ENCODE measurements around the gene RTBDN. TPM values are rescaled to one million over a fixed set of nuclear protein-coding genes. Genes with fewer than 3 reads are reported as not detected.

Gene RTBDN
- total and polyA plus RNA-seq, 10 of the 15 experiments (the other 5 are each of a cell fraction or from before 2014, with no cell fraction given) = 0.45 TPM; not detected in 9

DNA sequence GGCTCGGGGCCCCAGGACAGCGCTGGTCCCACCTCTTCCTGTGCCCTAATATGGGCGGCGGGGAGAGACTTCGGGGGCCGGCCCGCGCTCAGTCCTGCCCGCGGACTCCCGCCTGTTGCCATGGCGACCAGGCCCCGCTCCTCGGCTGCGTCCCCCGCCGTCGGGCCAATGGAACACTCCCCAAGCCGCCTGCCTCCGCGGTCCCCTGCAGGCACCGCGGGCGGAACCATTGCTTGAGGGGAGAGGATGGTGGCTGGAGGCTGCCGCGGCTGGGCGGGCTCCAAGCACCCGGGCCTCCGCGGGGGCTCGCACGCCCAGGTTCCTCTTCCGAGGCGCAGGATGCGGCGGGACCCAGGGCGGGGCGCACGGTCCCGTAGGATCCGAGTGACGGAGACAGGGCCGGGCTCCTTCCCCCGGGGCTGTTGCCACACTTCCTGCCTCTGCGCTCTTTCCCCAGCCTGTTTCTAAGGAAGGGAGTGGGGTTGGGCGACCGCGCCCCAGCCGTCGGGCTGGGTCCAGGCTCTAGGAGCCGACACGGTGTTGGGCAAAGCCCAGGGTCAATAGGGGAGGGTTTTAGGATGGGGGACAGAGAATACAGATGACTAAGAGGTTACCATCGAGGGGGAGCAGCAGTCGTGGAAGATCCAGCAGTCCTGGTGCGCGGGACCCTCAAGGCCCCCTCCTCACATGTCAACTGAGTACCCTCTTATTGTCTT lies 44.3 kb downstream of the RTBDN start (continued):
- TF ChIP-seq, protein P1, sequence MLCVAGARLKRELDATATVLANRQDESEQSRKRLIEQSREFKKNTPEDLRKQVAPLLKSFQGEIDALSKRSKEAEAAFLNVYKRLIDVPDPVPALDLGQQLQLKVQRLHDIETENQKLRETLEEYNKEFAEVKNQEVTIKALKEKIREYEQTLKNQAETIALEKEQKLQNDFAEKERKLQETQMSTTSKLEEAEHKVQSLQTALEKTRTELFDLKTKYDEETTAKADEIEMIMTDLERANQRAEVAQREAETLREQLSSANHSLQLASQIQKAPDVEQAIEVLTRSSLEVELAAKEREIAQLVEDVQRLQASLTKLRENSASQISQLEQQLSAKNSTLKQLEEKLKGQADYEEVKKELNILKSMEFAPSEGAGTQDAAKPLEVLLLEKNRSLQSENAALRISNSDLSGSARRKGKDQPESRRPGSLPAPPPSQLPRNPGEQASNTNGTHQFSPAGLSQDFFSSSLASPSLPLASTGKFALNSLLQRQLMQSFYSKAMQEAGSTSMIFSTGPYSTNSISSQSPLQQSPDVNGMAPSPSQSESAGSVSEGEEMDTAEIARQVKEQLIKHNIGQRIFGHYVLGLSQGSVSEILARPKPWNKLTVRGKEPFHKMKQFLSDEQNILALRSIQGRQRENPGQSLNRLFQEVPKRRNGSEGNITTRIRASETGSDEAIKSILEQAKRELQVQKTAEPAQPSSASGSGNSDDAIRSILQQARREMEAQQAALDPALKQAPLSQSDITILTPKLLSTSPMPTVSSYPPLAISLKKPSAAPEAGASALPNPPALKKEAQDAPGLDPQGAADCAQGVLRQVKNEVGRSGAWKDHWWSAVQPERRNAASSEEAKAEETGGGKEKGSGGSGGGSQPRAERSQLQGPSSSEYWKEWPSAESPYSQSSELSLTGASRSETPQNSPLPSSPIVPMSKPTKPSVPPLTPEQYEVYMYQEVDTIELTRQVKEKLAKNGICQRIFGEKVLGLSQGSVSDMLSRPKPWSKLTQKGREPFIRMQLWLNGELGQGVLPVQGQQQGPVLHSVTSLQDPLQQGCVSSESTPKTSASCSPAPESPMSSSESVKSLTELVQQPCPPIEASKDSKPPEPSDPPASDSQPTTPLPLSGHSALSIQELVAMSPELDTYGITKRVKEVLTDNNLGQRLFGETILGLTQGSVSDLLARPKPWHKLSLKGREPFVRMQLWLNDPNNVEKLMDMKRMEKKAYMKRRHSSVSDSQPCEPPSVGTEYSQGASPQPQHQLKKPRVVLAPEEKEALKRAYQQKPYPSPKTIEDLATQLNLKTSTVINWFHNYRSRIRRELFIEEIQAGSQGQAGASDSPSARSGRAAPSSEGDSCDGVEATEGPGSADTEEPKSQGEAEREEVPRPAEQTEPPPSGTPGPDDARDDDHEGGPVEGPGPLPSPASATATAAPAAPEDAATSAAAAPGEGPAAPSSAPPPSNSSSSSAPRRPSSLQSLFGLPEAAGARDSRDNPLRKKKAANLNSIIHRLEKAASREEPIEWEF (IDR thresholded peaks at IDR 0.05; ENCODE audit: insufficient replicate concordance, low read depth, low read length) = no peak
- TF ChIP-seq HDAC2 (IDR thresholded peaks at IDR 0.05) (no peak), IKZF2 (IDR thresholded peaks at IDR 0.05) (peak; percentile 90 to 91), NRF1 (conservative IDR thresholded peaks at IDR 0.05; ENCODE audit: low read depth, low read length) (no peak; the same call in 1 of the 2 replicates), BRCA1 (IDR thresholded peaks at IDR 0.05; ENCODE audit: low read depth, low read length) (peak; percentile 38; the same call in 1 of the 2 replicates), NFYA (IDR thresholded peaks at IDR 0.05; ENCODE audit: borderline replicate concordance, low read depth, low read length) (no peak), ZNF217 (IDR thresholded peaks at IDR 0.05) (no peak), NR2F1 (conservative IDR thresholded peaks at IDR 0.05) (peak; percentile 53; the same call in 1 of the 2 replicates), SMC3 (IDR thresholded peaks at IDR 0.05; ENCODE audit: borderline replicate concordance, low read length) (no peak), RB1 (IDR thresholded peaks at IDR 0.05; ENCODE audit: borderline replicate concordance) (peak; percentile 94), STAT1 (conservative IDR thresholded peaks at IDR 0.05) (peak; percentile 88; the same call in 1 of the 2 replicates), PAX8 (IDR thresholded peaks at IDR 0.05) (no peak)
- TF ChIP-seq, protein P2, sequence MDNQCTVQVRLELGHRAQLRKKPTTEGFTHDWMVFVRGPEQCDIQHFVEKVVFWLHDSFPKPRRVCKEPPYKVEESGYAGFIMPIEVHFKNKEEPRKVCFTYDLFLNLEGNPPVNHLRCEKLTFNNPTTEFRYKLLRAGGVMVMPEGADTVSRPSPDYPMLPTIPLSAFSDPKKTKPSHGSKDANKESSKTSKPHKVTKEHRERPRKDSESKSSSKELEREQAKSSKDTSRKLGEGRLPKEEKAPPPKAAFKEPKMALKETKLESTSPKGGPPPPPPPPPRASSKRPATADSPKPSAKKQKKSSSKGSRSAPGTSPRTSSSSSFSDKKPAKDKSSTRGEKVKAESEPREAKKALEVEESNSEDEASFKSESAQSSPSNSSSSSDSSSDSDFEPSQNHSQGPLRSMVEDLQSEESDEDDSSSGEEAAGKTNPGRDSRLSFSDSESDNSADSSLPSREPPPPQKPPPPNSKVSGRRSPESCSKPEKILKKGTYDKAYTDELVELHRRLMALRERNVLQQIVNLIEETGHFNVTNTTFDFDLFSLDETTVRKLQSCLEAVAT (IDR thresholded peaks at IDR 0.05) = peak; percentile 76; the same call in 1 of the 2 replicates
- TF ChIP-seq, protein P3, sequence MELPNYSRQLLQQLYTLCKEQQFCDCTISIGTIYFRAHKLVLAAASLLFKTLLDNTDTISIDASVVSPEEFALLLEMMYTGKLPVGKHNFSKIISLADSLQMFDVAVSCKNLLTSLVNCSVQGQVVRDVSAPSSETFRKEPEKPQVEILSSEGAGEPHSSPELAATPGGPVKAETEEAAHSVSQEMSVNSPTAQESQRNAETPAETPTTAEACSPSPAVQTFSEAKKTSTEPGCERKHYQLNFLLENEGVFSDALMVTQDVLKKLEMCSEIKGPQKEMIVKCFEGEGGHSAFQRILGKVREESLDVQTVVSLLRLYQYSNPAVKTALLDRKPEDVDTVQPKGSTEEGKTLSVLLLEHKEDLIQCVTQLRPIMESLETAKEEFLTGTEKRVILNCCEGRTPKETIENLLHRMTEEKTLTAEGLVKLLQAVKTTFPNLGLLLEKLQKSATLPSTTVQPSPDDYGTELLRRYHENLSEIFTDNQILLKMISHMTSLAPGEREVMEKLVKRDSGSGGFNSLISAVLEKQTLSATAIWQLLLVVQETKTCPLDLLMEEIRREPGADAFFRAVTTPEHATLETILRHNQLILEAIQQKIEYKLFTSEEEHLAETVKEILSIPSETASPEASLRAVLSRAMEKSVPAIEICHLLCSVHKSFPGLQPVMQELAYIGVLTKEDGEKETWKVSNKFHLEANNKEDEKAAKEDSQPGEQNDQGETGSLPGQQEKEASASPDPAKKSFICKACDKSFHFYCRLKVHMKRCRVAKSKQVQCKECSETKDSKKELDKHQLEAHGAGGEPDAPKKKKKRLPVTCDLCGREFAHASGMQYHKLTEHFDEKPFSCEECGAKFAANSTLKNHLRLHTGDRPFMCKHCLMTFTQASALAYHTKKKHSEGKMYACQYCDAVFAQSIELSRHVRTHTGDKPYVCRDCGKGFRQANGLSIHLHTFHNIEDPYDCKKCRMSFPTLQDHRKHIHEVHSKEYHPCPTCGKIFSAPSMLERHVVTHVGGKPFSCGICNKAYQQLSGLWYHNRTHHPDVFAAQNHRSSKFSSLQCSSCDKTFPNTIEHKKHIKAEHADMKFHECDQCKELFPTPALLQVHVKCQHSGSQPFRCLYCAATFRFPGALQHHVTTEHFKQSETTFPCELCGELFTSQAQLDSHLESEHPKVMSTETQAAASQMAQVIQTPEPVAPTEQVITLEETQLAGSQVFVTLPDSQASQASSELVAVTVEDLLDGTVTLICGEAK (IDR thresholded peaks at IDR 0.05; ENCODE audit: borderline replicate concordance) = peak; percentile 64; the same call in 1 of the 2 replicates
- TF ChIP-seq, protein P4, sequence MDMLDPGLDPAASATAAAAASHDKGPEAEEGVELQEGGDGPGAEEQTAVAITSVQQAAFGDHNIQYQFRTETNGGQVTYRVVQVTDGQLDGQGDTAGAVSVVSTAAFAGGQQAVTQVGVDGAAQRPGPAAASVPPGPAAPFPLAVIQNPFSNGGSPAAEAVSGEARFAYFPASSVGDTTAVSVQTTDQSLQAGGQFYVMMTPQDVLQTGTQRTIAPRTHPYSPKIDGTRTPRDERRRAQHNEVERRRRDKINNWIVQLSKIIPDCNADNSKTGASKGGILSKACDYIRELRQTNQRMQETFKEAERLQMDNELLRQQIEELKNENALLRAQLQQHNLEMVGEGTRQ (IDR thresholded peaks at IDR 0.05; ENCODE audit: borderline replicate concordance, low read depth, low read length) = no peak
